ENCODE results near the gene GADL1. TPM values are rescaled to one million over a fixed set of nuclear protein-coding genes. Genes with fewer than 3 reads are reported as not detected.

GADL1 gene
- total RNA-seq, 1 donor from 2014 or later = 0.12 TPM

GRCh38 chr3:30723211-30723610 is 171.2 kb downstream of the GADL1 start:
- H3K27me3 Mint-ChIP-seq (ENCODE audit: low read depth) = no peaks in the 10 kb centered on the region
- H3K4me1 Mint-ChIP-seq = no peaks in the 10 kb centered on the region
- TF ChIP-seq CTCF (conservative IDR thresholded peaks at IDR 0.05) = no peak
- H3K36me3 Mint-ChIP-seq (ENCODE audit: low read depth) = no peaks in the 10 kb centered on the region
- H3K9me3 Mint-ChIP-seq = peaks cover 7% of the 10 kb centered on the region
- H3K27ac Mint-ChIP-seq (ENCODE audit: unreplicated experiment) = no peak overlapping the region
- no peak for DNase-seq (ENCODE audit: low read depth, low spot score)
- H3K4me3 Mint-ChIP-seq = no peak overlapping the region

GRCh38 chr3:30721314-30721634 is 173.2 kb downstream of the GADL1 start:
- H3K27me3 Mint-ChIP-seq (ENCODE audit: low read depth) = no peaks in the 10 kb centered on the region
- no peaks in the 10 kb centered on the region for H3K4me1 Mint-ChIP-seq
- H3K4me3 Mint-ChIP-seq = no peak overlapping the region
- H3K27ac Mint-ChIP-seq (ENCODE audit: unreplicated experiment) = no peak overlapping the region
- peaks cover 7% of the 10 kb centered on the region for H3K9me3 Mint-ChIP-seq
- no peak for TF ChIP-seq CTCF (conservative IDR thresholded peaks at IDR 0.05)
- peaks cover 2% of the 10 kb centered on the region for H3K36me3 Mint-ChIP-seq (ENCODE audit: low read depth)
- DNase-seq (ENCODE audit: low read depth, low spot score) = no peak

- H3K4me3 Mint-ChIP-seq = no peak overlapping the region
- H3K9me3 Mint-ChIP-seq = peaks cover 7% of the 10 kb centered on the region
- no peak for TF ChIP-seq CTCF (conservative IDR thresholded peaks at IDR 0.05)
- no peaks in the 10 kb centered on the region for H3K27me3 Mint-ChIP-seq (ENCODE audit: low read depth)
- H3K4me1 Mint-ChIP-seq = no peaks in the 10 kb centered on the region
- no peak for DNase-seq (ENCODE audit: low read depth, low spot score)
- H3K36me3 Mint-ChIP-seq (ENCODE audit: low read depth) = peaks cover 2% of the 10 kb centered on the region
- no peak overlapping the region for H3K27ac Mint-ChIP-seq (ENCODE audit: unreplicated experiment)
Measured at GRCh38 chr3:30720586-30721313, 173.7 kb downstream of the GADL1 start.

GRCh38 chr3:30719536-30719935 is 174.9 kb downstream of the GADL1 start:
- H3K9me3 Mint-ChIP-seq = peaks cover 11% of the 10 kb centered on the region
- H3K4me1 Mint-ChIP-seq = no peaks in the 10 kb centered on the region
- H3K36me3 Mint-ChIP-seq (ENCODE audit: low read depth) = peaks cover 2% of the 10 kb centered on the region
- no peak for DNase-seq (ENCODE audit: low read depth, low spot score)
- H3K4me3 Mint-ChIP-seq = no peak overlapping the region
- H3K27ac Mint-ChIP-seq (ENCODE audit: unreplicated experiment) = no peak overlapping the region
- TF ChIP-seq CTCF (conservative IDR thresholded peaks at IDR 0.05) = no peak
- no peaks in the 10 kb centered on the region for H3K27me3 Mint-ChIP-seq (ENCODE audit: low read depth)

GRCh38 chr3:30713885-30714503 is 180.5 kb downstream of the GADL1 start:
- TF ChIP-seq CTCF (conservative IDR thresholded peaks at IDR 0.05) = no peak
- peaks cover 6% of the 10 kb centered on the region for H3K9me3 Mint-ChIP-seq
- no peak for DNase-seq (ENCODE audit: low read depth, low spot score)
- no peaks in the 10 kb centered on the region for H3K27me3 Mint-ChIP-seq (ENCODE audit: low read depth)
- H3K4me1 Mint-ChIP-seq = peaks cover 14% of the 10 kb centered on the region
- peaks cover 2% of the 10 kb centered on the region for H3K36me3 Mint-ChIP-seq (ENCODE audit: low read depth)
- no peak overlapping the region for H3K27ac Mint-ChIP-seq (ENCODE audit: unreplicated experiment)
- no peak overlapping the region for H3K4me3 Mint-ChIP-seq
